GM18502 (cell line): Measurements from ENCODE around the gene PRSS12.
A peak's percentile ranks its signal among the peaks of the same experiment; 100 is the strongest.
"Not testable (repeated sequence)": the region's sequence is repeated elsewhere in the genome, so short reads cannot be mapped to it uniquely, and the experiment has no call there.

Experiments used
- ATAC-seq: cut with Tn5 transposase; IDR thresholded peaks from one replicate; pipeline ENCODE4 v1.9.1; 2021; ENCODE audit warnings: mild to moderate bottlenecking; ENCODE audit not compliant: unreplicated experiment, poor library complexity

PRSS12 gene

GRCh38 chr4:118281611-118282442, 71.0 kb downstream of the PRSS12 start:
- ATAC-seq, result no peak

GRCh38 chr4:118280501-118281218, 72.1 kb downstream of the PRSS12 start:
- peak; percentile 17 for ATAC-seq

GRCh38 chr4:118279920-118280432, 72.8 kb downstream of the PRSS12 start:
- ATAC-seq, result no peak

GRCh38 chr4:118279328-118279727, 73.5 kb downstream of the PRSS12 start:
- ATAC-seq, result no peak

- ATAC-seq, result peak; percentile 81
These were observed 74.1 kb downstream of the PRSS12 start for GRCh38 chr4:118278473-118279274.

- no peak for ATAC-seq
These were observed 75.6 kb downstream of the PRSS12 start for GRCh38 chr4:118277243-118277642.

GRCh38 chr4:118276580-118276979, 76.2 kb downstream of the PRSS12 start:
- ATAC-seq, result no peak

GRCh38 chr4:118273642-118274041, 79.2 kb downstream of the PRSS12 start:
- ATAC-seq, result no peak

- no peak for ATAC-seq
These were observed 81.0 kb downstream of the PRSS12 start for GRCh38 chr4:118271788-118272187.

GRCh38 chr4:118270492-118270891, 82.3 kb downstream of the PRSS12 start:
- ATAC-seq, result peak; percentile 52

- peak; percentile 43 for ATAC-seq
These were observed 84.0 kb downstream of the PRSS12 start for GRCh38 chr4:118268780-118269179.

GRCh38 chr4:118266145-118266496, 86.7 kb downstream of the PRSS12 start:
- not testable (repeated sequence) for ATAC-seq

- ATAC-seq, result peak; percentile 37
These were observed 87.3 kb downstream of the PRSS12 start for GRCh38 chr4:118265312-118266144.

- ATAC-seq, result no peak
These were observed 88.7 kb downstream of the PRSS12 start for GRCh38 chr4:118264096-118264495.

- no peak for ATAC-seq
These were observed 92.5 kb downstream of the PRSS12 start for GRCh38 chr4:118260309-118260708.

- no peak for ATAC-seq
These were observed 93.7 kb downstream of the PRSS12 start for GRCh38 chr4:118259111-118259510.

- no peak for ATAC-seq
These were observed 98.4 kb downstream of the PRSS12 start for GRCh38 chr4:118254368-118254767.

GRCh38 chr4:118249890-118250289, 102.9 kb downstream of the PRSS12 start:
- no peak for ATAC-seq

- ATAC-seq, result no peak
These were observed 115.3 kb downstream of the PRSS12 start for GRCh38 chr4:118237531-118237930.
